Testis (tissue), 2 donors: ENCODE results near the gene KRT12.

Experiments
- CTCF ChIP-seq, 3 experiments: fragments of 450-650 bp in 2 of 3; fragments of 200-600 bp in 1 of 3; sonication (generic) in 1 of 3; IDR thresholded peaks; one replicate each; pipeline ENCODE4 v1.5.1; 2016 to 2019; ENCODE audit warnings: antibody characterized with exemption in 3 of 3, mild to moderate bottlenecking in 2 of 3, moderate library complexity in 1 of 3
- POLR2A ChIP-seq: fragments of 450-650 bp; IDR thresholded peaks from one replicate; pipeline ENCODE4 v1.6.1; 2017; ENCODE audit warnings: antibody characterized with exemption, mild to moderate bottlenecking, moderate library complexity

- TF ChIP-seq CTCF (IDR thresholded peaks at IDR 0.05) = no peak
- no peak for TF ChIP-seq POLR2A
These were observed 4.3 kb upstream of the KRT12 start for GRCh38 chr17:40871316-40871715.
